HCT116 (cell line): Measurements from ENCODE around the gene BHMT. TPM values are rescaled to one million over a fixed set of nuclear protein-coding genes. Genes with fewer than 3 reads are reported as not detected.

ENCODE experiments used
- ATAC-seq: fragments of 200-7000 bp; cut with Tn5 transposase; 2 replicates; pipeline ENCODE4 v1.9.1; 2020; ENCODE audit warnings: mild to moderate bottlenecking, moderate library complexity
- BruUV-seq: library from RNA; stranded (reverse); fragments of 400-500 nt; replicated peaks from 2 replicates; lab custom pipeline; 2021; lab: Mats Ljungman, UMichigan
- CTCF ChIA-PET: fragments of 300-600 bp; sonication (Branson Sonifier 250); formaldehyde crosslinking; loops from one replicate; lab custom pipeline; 2021; ENCODE audit warnings: antibody characterized with exemption; lab: Charles Lee
- POLR2A ChIA-PET: fragments of 300-600, 350-600 bp; sonication (Branson Sonifier 250); formaldehyde crosslinking; loops from one replicate; lab custom pipeline; 2021; ENCODE audit warnings: antibody characterized with exemption; lab: Charles Lee
- RAD21 ChIA-PET, 2 experiments: fragments of 300-600 bp; sonication (Branson Sonifier 250); formaldehyde crosslinking; loops; one replicate each; lab custom pipeline; 2023; ENCODE audit warnings: low total read pairs in 2 of 2; ENCODE audit not compliant: uncharacterized antibody in 2 of 2, unreplicated experiment in 2 of 2, low non-redundant PET in 1 of 2; lab: Charles Lee
- DNase-seq: peaks from one replicate; pipeline ENCODE4 v3.0.0-alpha.2; 2010; ENCODE audit warnings: low read depth, low spot score
- H2AFZ ChIP-seq: fragments of 200-600 bp; shearing (Covaris generic), sonication (generic); 2 replicates; pipeline ENCODE4 v1.6.1; 2017; ENCODE audit warnings: low read depth, mixed run types, mixed read lengths, antibody characterized with exemption, low read length; ENCODE audit not compliant: poor library complexity, severe bottlenecking
- H3K27ac ChIP-seq: 2 replicates; pipeline ENCODE4 v1.5.1; 2012; ENCODE audit warnings: low read depth, low read length
- H3K27me3 ChIP-seq: fragments of 200-600 bp; sonication (generic); 2 replicates; pipeline ENCODE4 v1.6.1; 2016; ENCODE audit warnings: mixed run types, low read length, mixed read lengths; ENCODE audit not compliant: insufficient read depth
- H3K36me3 ChIP-seq, 2 experiments: fragments of 200-500 bp in 1 of 2; fragments of 200-600 bp in 1 of 2; sonication (Bioruptor generic) in 1 of 2; sonication (generic) in 1 of 2; 2 replicates each; pipeline versions ENCODE4 v1.5.1 to v1.6.1; 2014 to 2016; ENCODE audit warnings: low read length in 2 of 2, inconsistent platforms in 1 of 2, mixed read lengths in 1 of 2, mixed run types in 1 of 2; ENCODE audit not compliant: insufficient read depth in 2 of 2, control insufficient read depth in 1 of 2
- H3K4me1 ChIP-seq, 2 experiments: fragments of 200-600 bp in 1 of 2; sonication (generic) in 1 of 2; 2 replicates each; pipeline versions ENCODE4 v1.5.1 to v1.6.1; 2012 to 2017; ENCODE audit warnings: low read length in 2 of 2, inconsistent platforms in 1 of 2, mild to moderate bottlenecking in 1 of 2, mixed read lengths in 1 of 2, mixed run types in 1 of 2, moderate library complexity in 1 of 2; ENCODE audit not compliant: insufficient read depth in 2 of 2, control insufficient read depth in 1 of 2
- H3K4me2 ChIP-seq: fragments of 200-600 bp; sonication (generic); 2 replicates; pipeline ENCODE4 v1.6.1; 2017; ENCODE audit warnings: mixed run types, low read length, mixed read lengths
- H3K4me3 ChIP-seq, 2 experiments: fragments of 200-600 bp in 1 of 2; sonication (generic) in 1 of 2; replicated peaks in 1 of 2; 2 replicates each; pipeline ENCODE4 v1.5.1; 2011 to 2016; ENCODE audit warnings: low read length in 2 of 2, control low read depth in 1 of 2, low read depth in 1 of 2, mild to moderate bottlenecking in 1 of 2, mixed read lengths in 1 of 2, mixed run types in 1 of 2
- H3K79me2 ChIP-seq: fragments of 200-600 bp; sonication (generic); 2 replicates; pipeline ENCODE4 v1.6.1; 2017; ENCODE audit warnings: mild to moderate bottlenecking, mixed run types, low read length, moderate library complexity, mixed read lengths; ENCODE audit not compliant: insufficient read depth
- H3K9ac ChIP-seq: fragments of 200-600 bp; sonication (generic); 2 replicates; pipeline ENCODE4 v1.6.1; 2016; ENCODE audit warnings: low read length, mixed read lengths
- H3K9me2 ChIP-seq: fragments of 200-600 bp; sonication (generic), shearing (Covaris generic); 2 replicates; pipeline ENCODE4 v1.6.1; 2017; ENCODE audit warnings: mixed run types, mild to moderate bottlenecking, moderate library complexity; ENCODE audit not compliant: insufficient read depth
- H3K9me3 ChIP-seq, 2 experiments: fragments of 200-500 bp in 1 of 2; fragments of 200-600 bp in 1 of 2; sonication (Bioruptor generic) in 1 of 2; sonication (generic) in 1 of 2; 2 replicates each; pipeline ENCODE4 v1.6.1; 2014 to 2017; ENCODE audit warnings: low read length in 2 of 2, mixed read lengths in 2 of 2, inconsistent platforms in 1 of 2, low read depth in 1 of 2, mild to moderate bottlenecking in 1 of 2, mixed run types in 1 of 2, moderate library complexity in 1 of 2; ENCODE audit not compliant: control insufficient read depth in 1 of 2, insufficient read depth in 1 of 2
- H4K20me1 ChIP-seq: fragments of 200-600 bp; sonication (generic), shearing (Covaris generic); 2 replicates; pipeline ENCODE4 v1.6.1; 2017; ENCODE audit warnings: mixed run types, mild to moderate bottlenecking, moderate library complexity; ENCODE audit not compliant: insufficient read depth
- ATF3 ChIP-seq: IDR thresholded peaks from 2 replicates; pipeline ENCODE4 v1.6.1; 2012
- CBX3 ChIP-seq: IDR thresholded peaks from 2 replicates; pipeline ENCODE4 v1.6.1; 2012; ENCODE audit warnings: low read depth
- CTCF ChIP-seq, 3 experiments: fragments of 200-600 bp in 1 of 3; sonication (generic) in 1 of 3; IDR thresholded peaks in 2 of 3; conservative IDR thresholded peaks in 1 of 3; 2 replicates each; pipeline ENCODE4 v1.5.1; 2012 to 2017; ENCODE audit warnings: low read depth in 2 of 3, low read length in 2 of 3, antibody characterized with exemption in 1 of 3, borderline replicate concordance in 1 of 3, control low read depth in 1 of 3, mild to moderate bottlenecking in 1 of 3, mixed read lengths in 1 of 3, mixed run types in 1 of 3, moderate library complexity in 1 of 3; ENCODE audit not compliant: insufficient read depth in 1 of 3
- ELF1 ChIP-seq: IDR thresholded peaks from 2 replicates; pipeline ENCODE4 v1.6.1; 2012; ENCODE audit warnings: low read depth, borderline replicate concordance
- JUND ChIP-seq: IDR thresholded peaks from 2 replicates; pipeline ENCODE4 v1.6.1; 2012
- RAD21 ChIP-seq: IDR thresholded peaks from 2 replicates; pipeline ENCODE4 v1.6.1; 2012; ENCODE audit warnings: low read depth, mild to moderate bottlenecking
- SIN3A ChIP-seq: IDR thresholded peaks from 2 replicates; pipeline ENCODE4 v1.6.1; 2012; ENCODE audit warnings: low read depth
- TCF7L2 ChIP-seq: IDR thresholded peaks from 2 replicates; pipeline ENCODE4 v1.7.0; 2011; ENCODE audit warnings: borderline replicate concordance, inconsistent platforms; ENCODE audit not compliant: insufficient read depth, insufficient read length; ENCODE audit errors: extremely low read depth
- ZBTB33 ChIP-seq: IDR thresholded peaks from 2 replicates; pipeline ENCODE4 v1.6.1; 2011; ENCODE audit warnings: mild to moderate bottlenecking, low read length, moderate library complexity; ENCODE audit not compliant: insufficient replicate concordance; ENCODE audit errors: extremely low read depth
- ZFX ChIP-seq: fragments of 450-650 bp; IDR thresholded peaks from 2 replicates; pipeline ENCODE4 v1.6.1; 2017
- ZNF274 ChIP-seq: fragments of 200-500 bp; sonication (Bioruptor generic); IDR thresholded peaks from 2 replicates; pipeline ENCODE4 v1.6.1; 2014; ENCODE audit warnings: mild to moderate bottlenecking, low read depth, low read length, inconsistent platforms
- intact Hi-C: fragments of 100-400 bp; cut with micrococcal nuclease; formaldehyde crosslinking; loops from 2 replicates; pipeline ENCODE4 v1.10.0; 2022
- total RNA-seq: library from RNA; stranded (reverse); gene quantifications from one replicate; pipeline ENCODE4 v1.2.1, GENCODE V29; 2021; ENCODE audit not compliant: unreplicated experiment
- TF ChIP-seq, protein P1 (sequence below): IDR thresholded peaks from 2 replicates; pipeline ENCODE4 v1.6.1; 2012

BHMT gene
- total RNA-seq, 1 experiment from 2014 or later: 0.44 TPM

DNA sequence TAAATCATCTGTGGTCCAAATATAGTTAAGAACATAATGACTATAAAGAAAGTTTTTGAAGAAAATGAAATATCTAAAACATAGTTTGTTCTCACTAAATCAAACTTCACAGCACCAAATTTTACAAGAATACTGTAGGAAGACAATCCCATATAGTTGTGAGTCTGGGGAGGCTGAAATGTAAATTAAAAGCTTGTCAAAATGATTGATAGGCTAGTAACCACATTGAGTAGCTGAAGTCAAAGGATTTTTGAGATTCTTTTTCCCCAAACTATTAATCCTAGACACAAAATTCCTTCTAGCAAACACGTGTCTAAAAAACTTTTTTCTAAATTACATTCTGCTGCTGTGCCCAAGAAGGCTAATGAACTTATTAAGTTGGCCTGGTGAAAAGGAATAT is 13.0 kb downstream of the BHMT start:
- H3K27ac ChIP-seq: no peak overlapping the region
- H3K4me1 ChIP-seq: no peaks in the 10 kb centered on the region
- ChIA-PET POLR2A (no interaction called here), RAD21 (no interaction called here), CTCF (interaction anchor here (1.0 to 12.7 kb wide), 2 partner anchors 8 to 101 kb away, joined by 5 to 373 read pairs; no protein-coding TSS in a partner anchor)
- ATAC-seq (no peak), DNase-seq (no peak)
- H3K4me3 ChIP-seq: no peak overlapping the region
- H3K9me2 ChIP-seq: no peaks in the 10 kb centered on the region
- intact Hi-C loops: loop anchor here (5.0 kb wide), 1 partner anchor 82 kb away; no protein-coding TSS in a partner anchor
- H3K79me2 ChIP-seq: no peaks in the 10 kb centered on the region
- H3K9me3 ChIP-seq: no peaks in the 10 kb centered on the region
- H3K36me3 ChIP-seq: no peaks in the 10 kb centered on the region
- no peak overlapping the region for H3K9ac ChIP-seq
- no peaks in the 10 kb centered on the region for H3K27me3 ChIP-seq
- H4K20me1 ChIP-seq: no peaks in the 10 kb centered on the region
- no peak overlapping the region for H2AFZ ChIP-seq
- no peak overlapping the region for H3K4me2 ChIP-seq
- TF ChIP-seq CTCF (IDR thresholded peaks at IDR 0.05 in 2 of 3, conservative IDR thresholded peaks at IDR 0.05 in 1 of 3; ENCODE audit: borderline replicate concordance in 1 of 3, insufficient read depth in 1 of 3, low read depth in 2 of 3, low read length in 2 of 3) (no peak), ZBTB33 (no peak), ATF3 (no peak), ZFX (no peak), ZNF274 (no peak), RAD21 (no peak), TCF7L2 (no peak), SIN3A (no peak), ELF1 (no peak), JUND (no peak), CBX3 (no peak)
- TF ChIP-seq, protein P1, sequence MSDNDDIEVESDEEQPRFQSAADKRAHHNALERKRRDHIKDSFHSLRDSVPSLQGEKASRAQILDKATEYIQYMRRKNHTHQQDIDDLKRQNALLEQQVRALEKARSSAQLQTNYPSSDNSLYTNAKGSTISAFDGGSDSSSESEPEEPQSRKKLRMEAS: no peak
- BruUV-seq: no TSS peak
